ENCODE data around the gene C17orf58. TPM values are rescaled to one million over a fixed set of nuclear protein-coding genes. Genes with fewer than 3 reads are reported as not detected.

Gene C17orf58
- total and polyA plus RNA-seq, 9 of the 15 experiments (the other 6 are each of a cell fraction or from before 2014, with no cell fraction given), result 8.6 to 37.4 (median 27.6) TPM

DNA sequence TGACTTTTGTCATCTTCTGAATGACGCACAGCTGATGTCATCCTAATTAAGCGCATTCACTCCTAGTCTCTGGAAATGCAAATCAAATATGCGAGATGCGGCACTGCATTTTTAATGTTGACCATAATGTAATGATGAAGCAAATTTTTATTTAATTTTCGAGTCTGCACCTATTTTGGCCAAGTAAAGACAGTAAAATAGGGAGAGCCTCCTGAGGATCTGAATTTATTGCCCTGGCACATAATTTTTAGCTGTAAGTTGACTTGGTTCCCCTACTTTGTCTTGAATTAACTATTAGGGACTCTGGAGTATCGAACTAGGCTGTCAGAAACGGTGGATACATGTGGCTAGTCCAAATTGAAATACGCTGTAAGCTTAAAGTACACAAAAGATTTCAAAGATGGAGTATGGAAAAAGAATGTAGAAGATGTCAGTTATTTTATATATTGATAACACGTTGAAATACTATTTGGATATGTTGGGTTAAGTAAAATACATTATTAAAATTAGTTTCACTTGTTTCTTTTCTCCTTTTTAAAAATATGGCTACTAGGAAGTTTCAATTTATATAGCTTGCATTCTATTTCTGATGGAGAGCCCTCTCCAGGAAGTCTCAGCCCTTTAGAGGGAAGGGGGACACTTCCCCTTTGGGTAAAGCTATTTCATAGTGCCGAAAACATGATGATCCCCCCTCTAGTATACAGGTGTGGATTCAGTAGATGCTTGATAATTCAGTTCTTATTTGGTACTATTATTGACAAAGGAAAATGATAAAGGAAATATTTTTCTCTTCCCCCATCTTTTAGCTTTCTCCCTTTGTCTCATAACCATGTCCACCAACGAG is 40.3 kb upstream of the C17orf58 start (continued):
- TF ChIP-seq RAD21 (CRISPR knock-in tag; conservative IDR thresholded peaks at IDR 0.05 in 1 of 2, IDR thresholded peaks at IDR 0.05 in 1 of 2) (0 out of 4 replicates have a peak, but pooled peaks of 1 of the 2 experiments have one; percentile 7), SAP30 (IDR thresholded peaks at IDR 0.05; ENCODE audit: borderline replicate concordance, insufficient read depth, low read depth, low read length, poor library complexity, severe bottlenecking) (no peak), NCOA4 (IDR thresholded peaks at IDR 0.05; ENCODE audit: partially characterized antibody) (no peak), ZNF217 (CRISPR knock-in tag; IDR thresholded peaks at IDR 0.05) (no peak), ZBTB8A (IDR thresholded peaks at IDR 0.05; ENCODE audit: partially characterized antibody) (peak; percentile 18), TSHZ1 (CRISPR knock-in tag; IDR thresholded peaks at IDR 0.05) (no peak), JUND (IDR thresholded peaks at IDR 0.05; ENCODE audit: borderline replicate concordance, low read depth, low read length) (peak; percentile 65; the same call in 1 of the 2 replicates), JUND (tag; IDR thresholded peaks at IDR 0.05; ENCODE audit: borderline replicate concordance, low read depth, low read length) (peak; percentile 60; the same call in 2 of the 3 replicates), BRCA1 (IDR thresholded peaks at IDR 0.05) (no peak), BRCA1 (CRISPR knock-in tag; IDR thresholded peaks at IDR 0.05) (no peak), NFRKB (IDR thresholded peaks at IDR 0.05; ENCODE audit: low read depth) (no peak), GTF2E2 (tag; IDR thresholded peaks at IDR 0.05) (no peak), CREM (IDR thresholded peaks at IDR 0.05; ENCODE audit: low read depth) (peak; percentile 93), ZNF699 (CRISPR knock-in tag; IDR thresholded peaks at IDR 0.05; ENCODE audit: insufficient replicate concordance) (no peak), SPI1 (IDR thresholded peaks at IDR 0.05; ENCODE audit: borderline replicate concordance, low read depth, low read length) (peak; percentile 53; the same call in 1 of the 2 replicates), BCL6 (CRISPR knock-in tag; IDR thresholded peaks at IDR 0.05) (no peak), ADNP (tag; IDR thresholded peaks at IDR 0.05) (no peak), ZNF766 (CRISPR knock-in tag; conservative IDR thresholded peaks at IDR 0.05) (no peak)
- TF ChIP-seq, protein P1, sequence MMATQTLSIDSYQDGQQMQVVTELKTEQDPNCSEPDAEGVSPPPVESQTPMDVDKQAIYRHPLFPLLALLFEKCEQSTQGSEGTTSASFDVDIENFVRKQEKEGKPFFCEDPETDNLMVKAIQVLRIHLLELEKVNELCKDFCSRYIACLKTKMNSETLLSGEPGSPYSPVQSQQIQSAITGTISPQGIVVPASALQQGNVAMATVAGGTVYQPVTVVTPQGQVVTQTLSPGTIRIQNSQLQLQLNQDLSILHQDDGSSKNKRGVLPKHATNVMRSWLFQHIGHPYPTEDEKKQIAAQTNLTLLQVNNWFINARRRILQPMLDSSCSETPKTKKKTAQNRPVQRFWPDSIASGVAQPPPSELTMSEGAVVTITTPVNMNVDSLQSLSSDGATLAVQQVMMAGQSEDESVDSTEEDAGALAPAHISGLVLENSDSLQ (IDR thresholded peaks at IDR 0.05), result peak; percentile 24
- TF ChIP-seq, protein P2, sequence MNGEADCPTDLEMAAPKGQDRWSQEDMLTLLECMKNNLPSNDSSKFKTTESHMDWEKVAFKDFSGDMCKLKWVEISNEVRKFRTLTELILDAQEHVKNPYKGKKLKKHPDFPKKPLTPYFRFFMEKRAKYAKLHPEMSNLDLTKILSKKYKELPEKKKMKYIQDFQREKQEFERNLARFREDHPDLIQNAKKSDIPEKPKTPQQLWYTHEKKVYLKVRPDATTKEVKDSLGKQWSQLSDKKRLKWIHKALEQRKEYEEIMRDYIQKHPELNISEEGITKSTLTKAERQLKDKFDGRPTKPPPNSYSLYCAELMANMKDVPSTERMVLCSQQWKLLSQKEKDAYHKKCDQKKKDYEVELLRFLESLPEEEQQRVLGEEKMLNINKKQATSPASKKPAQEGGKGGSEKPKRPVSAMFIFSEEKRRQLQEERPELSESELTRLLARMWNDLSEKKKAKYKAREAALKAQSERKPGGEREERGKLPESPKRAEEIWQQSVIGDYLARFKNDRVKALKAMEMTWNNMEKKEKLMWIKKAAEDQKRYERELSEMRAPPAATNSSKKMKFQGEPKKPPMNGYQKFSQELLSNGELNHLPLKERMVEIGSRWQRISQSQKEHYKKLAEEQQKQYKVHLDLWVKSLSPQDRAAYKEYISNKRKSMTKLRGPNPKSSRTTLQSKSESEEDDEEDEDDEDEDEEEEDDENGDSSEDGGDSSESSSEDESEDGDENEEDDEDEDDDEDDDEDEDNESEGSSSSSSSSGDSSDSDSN (IDR thresholded peaks at IDR 0.05; ENCODE audit: borderline replicate concordance in 1 of 2, low read depth in 2 of 2, low read length in 2 of 2), result no peak
